Activated naive CD4-positive, alpha-beta T cell treated with anti-CD3 and anti-CD28 coated beads, Interleukin-2, amount 50 U/mL, for 72 hours (primary cell): ENCODE results near the gene MBTPS2. TPM values are rescaled to one million over a fixed set of nuclear protein-coding genes. Genes with fewer than 3 reads are reported as not detected.
"Not testable (repeated sequence)": the region's sequence is repeated elsewhere in the genome, so short reads cannot be mapped to it uniquely, and the experiment has no call there.

ENCODE experiments used
- ATAC-seq, 2 donors: fragments of 150-1000 bp; cut with Tn5 transposase; 2 replicates each; pipeline ENCODE4 v1.10.0; 2021; ENCODE audit warnings: mild to moderate bottlenecking in 2 of 2, moderate library complexity in 2 of 2
- DNase-seq, 2 donors: peaks; one replicate each; pipeline ENCODE4 v3.0.0; 2021 to 2022; ENCODE audit warnings: low spot score in 2 of 2
- H3K27ac Mint-ChIP-seq, 2 donors: one replicate each; pipeline ENCODE4 v1.8.0; 2022; ENCODE audit warnings: mild to moderate bottlenecking in 2 of 2, mixed read lengths in 2 of 2
- H3K36me3 Mint-ChIP-seq, 2 donors: one replicate each; pipeline ENCODE4 v1.8.0; 2022; ENCODE audit warnings: mixed read lengths in 2 of 2
- H3K9me3 Mint-ChIP-seq, 2 donors: one replicate each; pipeline ENCODE4 v1.8.0; 2022; ENCODE audit warnings: mixed read lengths in 2 of 2
- total RNA-seq, 2 donors: library from RNA; stranded (reverse); gene quantifications; one replicate each; pipeline ENCODE4 v1.2.3, GENCODE V29; 2022

Gene MBTPS2
- total RNA-seq: 1 to 10 TPM; 1.4 to 5.4 TPM

- peak; percentile 70 to 74 for DNase-seq
These were observed at the start of gene MBTPS2 for GRCh38 chrX:21839334-21840192. Gene MBTPS2, plus strand, starts transcription at chrX:21839617. Its CDS starts 118 bp downstream, at chrX:21839735.

DNA sequence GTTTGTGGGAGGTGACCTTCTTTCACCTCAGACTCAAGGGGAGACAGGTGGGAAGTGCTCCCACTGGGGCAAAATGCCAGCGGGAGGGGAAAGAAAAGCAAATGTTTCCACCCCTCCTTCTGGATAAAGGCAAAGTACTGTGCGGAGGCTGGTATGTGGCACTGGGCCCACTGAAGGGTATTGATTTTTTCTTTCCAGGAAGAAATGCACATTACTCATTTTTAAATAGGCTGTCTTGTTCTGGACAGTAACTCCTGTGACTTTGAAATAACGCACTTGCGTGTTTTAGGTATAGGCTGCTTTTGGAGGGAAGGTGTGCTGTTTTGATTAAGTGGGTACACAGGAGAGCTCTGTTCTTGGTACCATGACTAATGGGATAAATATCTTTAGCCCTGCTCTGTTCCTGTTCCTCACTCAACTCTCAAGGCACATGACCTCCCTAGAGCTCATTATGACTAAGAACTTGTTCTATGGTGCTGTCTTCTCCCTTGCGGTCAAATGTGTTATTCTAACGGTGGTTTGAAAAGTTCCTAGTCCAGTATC lies 40.7 kb upstream of the MBTPS2 start:
- H3K9me3 Mint-ChIP-seq: no peaks in the 10 kb centered on the region
- ATAC-seq: no peak
- no peak for DNase-seq
- H3K36me3 Mint-ChIP-seq: no peaks in the 10 kb centered on the region
- H3K27ac Mint-ChIP-seq: no peak overlapping the region

More at GRCh38 chrX:21839334-21840192, at the start of gene MBTPS2:
- no peaks in the 10 kb centered on the region for H3K9me3 Mint-ChIP-seq
- peaks cover 0 to 6% of the 10 kb centered on the region in 2 donors for H3K36me3 Mint-ChIP-seq
- peak; percentile 85 to 87 for ATAC-seq
- peak within 1 kb of the TSS; percentile 94 to 95 for H3K27ac Mint-ChIP-seq

DNA sequence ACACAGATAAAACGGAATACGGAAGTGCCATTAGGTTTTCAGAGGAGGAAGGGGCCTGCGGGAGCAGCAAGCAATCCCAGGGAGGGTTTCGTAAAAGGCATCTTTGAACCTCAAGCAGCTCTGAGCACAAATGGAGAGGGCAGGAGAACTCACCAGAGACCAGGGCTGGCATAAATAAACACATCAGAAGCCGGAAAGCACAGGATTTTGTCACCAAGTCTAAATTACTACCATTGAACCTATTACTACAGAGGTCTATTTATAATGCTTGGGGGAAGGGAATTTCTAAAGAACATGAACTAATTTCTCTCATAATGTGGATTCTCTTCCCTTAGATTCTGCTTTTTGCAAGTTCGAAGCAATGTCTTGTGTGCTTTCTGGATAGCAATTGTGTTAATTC lies 39.6 kb upstream of the MBTPS2 start:
- Mint-ChIP-seq H3K9me3 (no peaks in the 10 kb centered on the region), H3K36me3 (no peaks in the 10 kb centered on the region), H3K27ac (no peak overlapping the region)
- DNase-seq (no peak), ATAC-seq (no peak)

- ATAC-seq: peak in 1 of 2 donors; percentile 45
- no peaks in the 10 kb centered on the region for H3K9me3 Mint-ChIP-seq
- H3K36me3 Mint-ChIP-seq: no peaks in the 10 kb centered on the region
- DNase-seq: no peak
- H3K27ac Mint-ChIP-seq: no peak overlapping the region
These were observed 39.1 kb upstream of the MBTPS2 start for GRCh38 chrX:21800344-21800770.

- ATAC-seq (no peak), DNase-seq (no peak)
- Mint-ChIP-seq H3K27ac (no peak overlapping the region), H3K36me3 (no peaks in the 10 kb centered on the region), H3K9me3 (no peaks in the 10 kb centered on the region)
These were observed 37.3 kb upstream of the MBTPS2 start for GRCh38 chrX:21802054-21802670.

DNA sequence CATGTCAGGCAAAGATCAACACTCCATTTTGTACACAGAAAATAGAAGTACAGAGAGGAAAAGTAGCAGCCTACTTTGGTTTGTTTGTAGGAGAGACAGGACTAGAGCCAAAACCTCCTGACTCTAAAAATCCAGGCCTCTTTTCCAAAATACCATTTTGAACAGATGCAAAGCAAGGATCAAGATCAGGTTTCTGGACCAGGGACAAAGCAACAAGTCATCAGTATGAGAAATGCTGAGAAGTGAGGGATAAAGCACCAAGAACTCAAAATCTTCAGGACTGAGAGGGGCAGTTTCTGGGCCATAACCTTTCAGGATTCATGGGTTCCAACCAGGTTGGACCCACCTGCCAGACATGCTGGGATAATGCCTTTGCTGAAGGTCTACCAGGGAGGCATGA lies 36.6 kb upstream of the MBTPS2 start:
- DNase-seq: no peak
- Mint-ChIP-seq H3K36me3 (no peaks in the 10 kb centered on the region), H3K9me3 (no peaks in the 10 kb centered on the region), H3K27ac (no peak overlapping the region)
- ATAC-seq: no peak

GRCh38 chrX:21806691-21807090 lies 32.7 kb upstream of the MBTPS2 start:
- H3K9me3 Mint-ChIP-seq: no peaks in the 10 kb centered on the region
- no peak overlapping the region for H3K27ac Mint-ChIP-seq
- no peaks in the 10 kb centered on the region for H3K36me3 Mint-ChIP-seq
- DNase-seq: no peak
- no peak for ATAC-seq

- ATAC-seq (no peak), DNase-seq (no peak)
- no peaks in the 10 kb centered on the region for H3K9me3 Mint-ChIP-seq
- H3K27ac Mint-ChIP-seq: no peak overlapping the region
- H3K36me3 Mint-ChIP-seq: no peaks in the 10 kb centered on the region
These were observed 27.6 kb upstream of the MBTPS2 start for GRCh38 chrX:21811832-21812231.

DNA sequence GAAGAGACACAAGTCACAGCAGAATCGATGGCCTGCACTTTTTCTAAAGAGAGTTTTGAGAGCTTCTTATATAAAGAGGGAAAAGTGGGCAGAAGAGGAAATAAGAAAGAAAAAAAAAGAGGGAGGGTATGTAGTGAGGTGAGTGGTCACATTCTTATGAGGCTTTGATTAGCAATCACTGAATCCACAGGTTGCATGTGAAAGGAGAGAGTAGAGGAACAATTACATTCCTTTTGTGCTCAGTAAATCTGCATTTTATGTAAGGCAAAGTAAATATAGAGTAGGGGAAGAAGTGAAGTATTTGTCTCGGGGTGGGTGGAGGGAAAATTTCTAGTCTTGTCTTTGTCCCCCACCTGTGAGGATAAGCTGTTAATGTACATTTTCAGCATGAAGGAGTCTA lies 26.8 kb upstream of the MBTPS2 start:
- H3K36me3 Mint-ChIP-seq: no peaks in the 10 kb centered on the region
- no peak overlapping the region for H3K27ac Mint-ChIP-seq
- DNase-seq: no peak
- no peak for ATAC-seq
- H3K9me3 Mint-ChIP-seq: no peaks in the 10 kb centered on the region

GRCh38 chrX:21813612-21814368 lies 25.6 kb upstream of the MBTPS2 start:
- Mint-ChIP-seq H3K36me3 (no peaks in the 10 kb centered on the region), H3K9me3 (no peaks in the 10 kb centered on the region), H3K27ac (no peak overlapping the region)
- DNase-seq: no peak
- ATAC-seq: no peak

- no peak overlapping the region for H3K27ac Mint-ChIP-seq
- ATAC-seq: no peak
- H3K9me3 Mint-ChIP-seq: no peaks in the 10 kb centered on the region
- H3K36me3 Mint-ChIP-seq: no peaks in the 10 kb centered on the region
- no peak for DNase-seq
These were observed 23.3 kb upstream of the MBTPS2 start for GRCh38 chrX:21816136-21816535.

DNA sequence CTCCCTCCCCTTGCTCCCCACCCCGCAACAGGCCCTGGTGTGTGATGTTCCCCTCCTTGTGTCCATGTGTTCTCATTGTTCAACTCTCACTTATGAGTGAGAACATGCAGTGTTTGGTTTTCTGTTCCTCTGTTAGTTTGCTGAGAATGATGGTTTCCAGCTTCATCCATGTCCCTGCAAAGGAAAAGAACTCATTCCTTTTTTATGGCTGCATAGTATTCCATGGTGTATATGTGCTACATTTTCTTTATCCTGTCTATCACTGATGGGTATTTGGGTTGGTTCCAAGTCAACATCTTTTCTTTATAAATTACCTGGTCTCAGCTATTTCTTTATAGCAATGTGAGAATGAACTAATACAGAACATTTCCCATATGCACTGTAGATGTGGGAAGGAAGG lies 19.2 kb upstream of the MBTPS2 start:
- not testable (repeated sequence) for H3K9me3 Mint-ChIP-seq, H3K27ac Mint-ChIP-seq, ATAC-seq, DNase-seq, H3K36me3 Mint-ChIP-seq

DNA sequence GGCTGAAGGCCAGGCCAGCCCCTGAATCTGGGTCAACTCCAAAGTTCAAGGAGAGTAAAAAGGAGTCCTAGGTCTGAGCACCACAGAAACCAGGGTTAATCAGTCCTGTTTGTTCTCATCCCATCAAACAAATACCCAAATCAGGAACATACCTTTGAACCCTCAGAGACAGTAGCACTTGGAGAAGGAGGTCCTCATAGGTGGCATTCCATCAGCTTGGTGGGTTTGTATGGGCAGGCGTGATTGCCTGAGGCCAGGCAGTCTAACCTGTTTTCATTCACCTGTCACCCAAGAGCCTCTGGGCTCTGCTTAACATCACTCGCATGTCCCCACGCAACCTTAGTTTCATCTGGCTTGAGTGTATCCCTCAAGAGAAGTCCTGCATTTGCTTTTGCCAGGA lies 17.5 kb upstream of the MBTPS2 start:
- Mint-ChIP-seq H3K9me3 (no peaks in the 10 kb centered on the region), H3K27ac (no peak overlapping the region), H3K36me3 (no peaks in the 10 kb centered on the region)
- no peak for ATAC-seq
- no peak for DNase-seq

DNA sequence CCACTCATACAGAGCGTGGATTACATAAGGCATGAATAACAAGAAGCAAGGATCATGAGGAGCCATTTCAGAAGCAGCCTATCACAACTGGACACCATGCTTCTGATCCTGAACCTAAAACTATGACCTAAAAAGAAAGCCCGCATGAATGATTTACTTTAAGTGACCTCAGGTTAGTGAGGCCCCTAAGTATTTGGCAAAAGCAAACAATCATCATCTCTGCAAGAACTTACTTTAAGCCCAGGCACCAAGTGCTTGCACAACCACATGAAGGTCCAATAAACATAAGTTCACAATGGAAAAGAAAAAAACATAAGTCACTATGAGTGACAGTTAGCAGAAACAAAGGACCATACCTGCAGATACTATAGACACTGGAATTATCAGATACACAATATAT lies 7.9 kb upstream of the MBTPS2 start:
- Mint-ChIP-seq H3K9me3 (no peaks in the 10 kb centered on the region), H3K36me3 (no peaks in the 10 kb centered on the region), H3K27ac (no peak overlapping the region)
- DNase-seq (no peak), ATAC-seq (no peak)

DNA sequence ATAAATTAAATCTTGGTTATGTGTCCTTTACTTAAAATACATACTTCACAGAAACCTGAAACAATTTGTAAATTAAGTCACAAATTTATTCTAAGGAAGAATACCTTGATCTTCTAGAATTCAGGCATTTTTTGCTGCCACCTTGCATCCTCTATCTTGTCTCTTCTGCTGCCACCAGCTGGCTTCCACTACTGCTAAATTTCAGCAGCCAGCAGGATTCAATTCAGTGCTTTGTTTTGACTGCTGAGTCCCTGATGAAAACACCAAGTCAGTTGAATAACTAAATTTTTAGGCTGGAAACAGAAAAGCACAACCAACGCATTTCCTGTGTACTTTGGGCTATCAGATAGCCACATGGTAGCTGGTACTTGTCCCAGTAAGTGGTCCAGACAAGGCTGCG lies 2.4 kb upstream of the MBTPS2 start:
- DNase-seq (no peak), ATAC-seq (no peak)
- Mint-ChIP-seq H3K9me3 (no peaks in the 10 kb centered on the region), H3K27ac (no peak overlapping the region), H3K36me3 (no peaks in the 10 kb centered on the region)

- H3K27ac Mint-ChIP-seq: peak overlapping the region; percentile 94 to 95
- no peak for ATAC-seq
- H3K36me3 Mint-ChIP-seq: peaks cover 0 to 6% of the 10 kb centered on the region in 2 donors
- H3K9me3 Mint-ChIP-seq: no peaks in the 10 kb centered on the region
- no peak for DNase-seq
These were observed 482 bp upstream of the MBTPS2 start for GRCh38 chrX:21838937-21839333.

DNA sequence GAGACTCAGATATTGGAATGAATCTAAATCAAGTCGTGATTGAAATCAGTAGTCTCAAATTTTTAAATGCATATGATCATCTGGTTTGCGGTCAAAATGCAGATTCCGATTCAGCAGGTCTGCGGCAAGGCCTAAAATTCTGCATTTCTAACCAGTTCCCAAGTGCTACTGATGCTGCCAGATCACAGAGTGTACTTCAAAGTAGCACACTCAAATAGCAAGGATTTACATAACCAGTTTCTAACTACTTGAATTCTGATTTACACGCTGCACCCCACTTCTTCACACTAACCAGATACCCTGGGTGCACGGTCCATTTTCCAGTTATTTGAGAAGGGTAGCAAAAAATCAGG lies 752 bp downstream of the MBTPS2 start:
- no peaks in the 10 kb centered on the region for H3K9me3 Mint-ChIP-seq
- peaks cover 0 to 6% of the 10 kb centered on the region in 2 donors for H3K36me3 Mint-ChIP-seq
- H3K27ac Mint-ChIP-seq: peak overlapping the region; percentile 81 to 95
- DNase-seq (peak in 1 of 2 donors; percentile 17), ATAC-seq (peak; percentile 82 to 84)
